ENCODE data around the gene BPIFB6.
"Not testable (repeated sequence)": the region's sequence is repeated elsewhere in the genome, so short reads cannot be mapped to it uniquely, and the experiment has no call there.

BPIFB6 gene

DNA sequence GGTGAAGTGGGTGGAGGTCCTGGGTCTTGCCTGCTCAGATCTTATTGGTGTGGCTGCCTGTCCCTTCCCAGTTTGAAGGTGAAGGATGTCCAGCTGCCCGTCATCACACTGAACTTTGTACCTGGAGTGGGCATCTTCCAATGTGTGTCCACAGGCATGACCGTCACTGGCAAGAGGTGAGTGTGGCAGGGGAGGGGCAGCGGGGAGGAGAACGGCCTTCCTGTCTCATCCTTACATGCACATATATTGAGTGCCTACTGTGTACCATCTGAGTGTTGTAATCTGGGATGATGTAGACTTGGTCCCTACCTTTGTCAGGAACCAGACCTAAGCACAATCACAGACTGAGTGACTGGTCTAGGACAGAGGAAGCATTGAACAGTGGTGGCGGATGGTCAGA is 2.7 kb downstream of the BPIFB6 start:
- no peaks in the 10 kb centered on the region for H3K36me3 ChIP-seq (ENCODE audit: control insufficient read depth in 1 of 2, insufficient read depth in 2 of 2, low read length in 2 of 2)
- H3K9me3 ChIP-seq (ENCODE audit: control insufficient read depth in 1 of 2, low read length in 2 of 2), result no peaks in the 10 kb centered on the region
- H3K9ac ChIP-seq (ENCODE audit: low read depth in 1 of 2, low read length in 2 of 2), result no peak overlapping the region
- H3K4me1 ChIP-seq (ENCODE audit: control insufficient read depth in 1 of 2, insufficient read depth in 2 of 2, low read length in 2 of 2), result no peaks in the 10 kb centered on the region
- H3K27me3 ChIP-seq (ENCODE audit: control insufficient read depth in 1 of 2, insufficient read depth in 2 of 2, low read length in 2 of 2), result no peaks in the 10 kb centered on the region
- no peak overlapping the region for H3K4me3 ChIP-seq (ENCODE audit: low read depth in 1 of 2, low read length in 2 of 2)
- H3K27ac ChIP-seq (ENCODE audit: low read depth, low read length), result no peak overlapping the region

DNA sequence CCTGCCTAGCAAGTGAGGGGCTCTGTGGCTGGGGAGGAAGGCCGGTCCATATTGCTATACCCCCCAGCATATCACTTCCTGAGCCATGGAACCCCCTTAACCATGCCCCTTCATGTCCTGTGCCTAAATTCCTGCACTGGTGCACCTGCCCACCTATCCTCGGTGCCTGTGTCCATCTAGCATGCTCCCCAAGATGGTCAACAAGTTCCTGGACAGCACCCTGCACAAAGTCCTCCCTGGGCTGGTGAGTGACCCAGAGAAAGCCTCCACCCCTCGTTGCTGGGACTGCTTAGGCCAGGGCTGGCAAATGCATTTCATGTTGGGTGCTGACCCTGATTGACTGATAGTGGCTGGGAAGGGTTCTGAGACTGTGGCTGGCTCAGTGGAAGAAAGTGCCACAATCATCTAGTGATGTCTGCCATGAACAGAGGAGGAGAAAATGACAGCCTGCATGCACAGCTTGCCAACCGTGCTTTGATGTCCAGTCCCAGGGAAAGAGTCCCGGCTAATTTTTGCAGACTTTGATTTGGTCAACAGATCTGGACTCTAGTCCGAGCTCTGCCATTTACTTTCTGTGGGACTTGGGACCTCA is 3.5 kb downstream of the BPIFB6 start:
- H3K9ac ChIP-seq (ENCODE audit: low read depth in 1 of 2, low read length in 2 of 2), result no peak overlapping the region
- no peak overlapping the region for H3K27ac ChIP-seq (ENCODE audit: low read depth, low read length)
- no peaks in the 10 kb centered on the region for H3K4me1 ChIP-seq (ENCODE audit: control insufficient read depth in 1 of 2, insufficient read depth in 2 of 2, low read length in 2 of 2)
- H3K4me3 ChIP-seq (ENCODE audit: low read depth in 1 of 2, low read length in 2 of 2), result no peak overlapping the region
- H3K9me3 ChIP-seq (ENCODE audit: control insufficient read depth in 1 of 2, low read length in 2 of 2), result no peaks in the 10 kb centered on the region
- H3K36me3 ChIP-seq (ENCODE audit: control insufficient read depth in 1 of 2, insufficient read depth in 2 of 2, low read length in 2 of 2), result no peaks in the 10 kb centered on the region
- no peaks in the 10 kb centered on the region for H3K27me3 ChIP-seq (ENCODE audit: control insufficient read depth in 1 of 2, insufficient read depth in 2 of 2, low read length in 2 of 2)

DNA sequence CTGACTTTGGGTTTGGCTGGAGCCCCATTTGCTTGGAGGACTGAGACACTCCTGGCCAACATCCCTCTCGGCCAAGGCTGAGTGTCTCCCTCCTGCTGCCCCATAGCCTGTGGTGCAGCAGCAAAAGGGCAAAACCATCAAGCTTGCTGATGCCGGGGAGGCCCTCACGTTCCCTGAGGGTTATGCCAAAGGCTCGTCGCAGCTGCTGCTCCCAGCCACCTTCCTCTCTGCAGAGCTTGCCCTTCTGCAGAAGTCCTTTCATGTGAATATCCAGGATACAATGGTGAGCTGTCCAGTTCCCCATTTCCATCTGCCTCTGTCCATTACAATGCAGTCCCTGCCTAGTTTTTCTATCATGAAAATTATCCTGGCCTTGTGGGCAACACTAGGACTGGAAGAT is 6.0 kb downstream of the BPIFB6 start:
- H3K9me3 ChIP-seq (ENCODE audit: control insufficient read depth in 1 of 2, low read length in 2 of 2), result no peaks in the 10 kb centered on the region
- no peak overlapping the region for H3K4me3 ChIP-seq (ENCODE audit: low read depth in 1 of 2, low read length in 2 of 2)
- H3K36me3 ChIP-seq (ENCODE audit: control insufficient read depth in 1 of 2, insufficient read depth in 2 of 2, low read length in 2 of 2), result no peaks in the 10 kb centered on the region
- no peaks in the 10 kb centered on the region for H3K27me3 ChIP-seq (ENCODE audit: control insufficient read depth in 1 of 2, insufficient read depth in 2 of 2, low read length in 2 of 2)
- no peak overlapping the region for H3K9ac ChIP-seq (ENCODE audit: low read depth in 1 of 2, low read length in 2 of 2)
- H3K27ac ChIP-seq (ENCODE audit: low read depth, low read length), result no peak overlapping the region
- H3K4me1 ChIP-seq (ENCODE audit: control insufficient read depth in 1 of 2, insufficient read depth in 2 of 2, low read length in 2 of 2), result no peaks in the 10 kb centered on the region

DNA sequence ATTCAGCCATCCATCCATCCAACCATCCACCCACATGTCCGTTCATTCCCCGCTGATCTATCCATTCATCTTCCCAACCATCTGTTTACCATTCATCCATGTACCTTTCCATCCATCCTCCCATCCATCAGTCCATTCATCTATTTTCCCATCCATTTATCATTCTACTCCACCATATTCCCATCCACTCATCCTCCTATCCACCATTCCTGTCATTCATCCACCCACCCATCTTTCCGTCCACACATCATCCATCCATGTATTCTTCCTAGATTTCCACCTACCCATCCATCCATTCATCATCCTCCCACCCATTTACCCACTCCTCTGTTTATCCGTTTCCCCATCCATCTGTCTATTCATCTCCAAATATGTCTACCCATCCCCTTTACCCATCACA is 6.8 kb downstream of the BPIFB6 start:
- no peak overlapping the region for H3K9ac ChIP-seq (ENCODE audit: low read depth in 1 of 2, low read length in 2 of 2)
- H3K27me3 ChIP-seq (ENCODE audit: control insufficient read depth in 1 of 2, insufficient read depth in 2 of 2, low read length in 2 of 2), result no peaks in the 10 kb centered on the region
- no peaks in the 10 kb centered on the region for H3K4me1 ChIP-seq (ENCODE audit: control insufficient read depth in 1 of 2, insufficient read depth in 2 of 2, low read length in 2 of 2)
- no peaks in the 10 kb centered on the region for H3K36me3 ChIP-seq (ENCODE audit: control insufficient read depth in 1 of 2, insufficient read depth in 2 of 2, low read length in 2 of 2)
- no peak overlapping the region for H3K27ac ChIP-seq (ENCODE audit: low read depth, low read length)
- H3K9me3 ChIP-seq (ENCODE audit: control insufficient read depth in 1 of 2, low read length in 2 of 2), result no peaks in the 10 kb centered on the region
- no peak overlapping the region for H3K4me3 ChIP-seq (ENCODE audit: low read depth in 1 of 2, low read length in 2 of 2)

DNA sequence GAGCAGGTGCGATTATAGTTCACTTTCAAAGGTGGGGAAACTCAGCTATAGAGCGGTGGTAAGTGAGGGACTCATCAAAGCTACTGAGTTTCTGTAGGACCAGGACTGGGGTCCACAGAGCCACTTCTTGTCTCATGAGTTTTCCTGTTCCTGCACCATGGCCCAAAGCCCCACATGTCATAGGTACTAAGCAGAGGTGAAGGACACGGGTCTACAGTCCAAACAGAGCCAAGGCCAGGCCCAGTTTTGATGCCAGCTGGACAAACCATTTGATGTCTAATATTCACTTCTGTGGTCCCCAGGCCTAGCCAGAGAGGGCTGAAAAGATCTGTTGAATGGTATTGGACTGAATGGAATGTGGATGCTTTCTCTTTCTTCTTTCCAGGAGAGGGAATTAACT is 11.0 kb downstream of the BPIFB6 start:
- no peaks in the 10 kb centered on the region for H3K4me1 ChIP-seq (ENCODE audit: control insufficient read depth in 1 of 2, insufficient read depth in 2 of 2, low read length in 2 of 2)
- H3K27ac ChIP-seq (ENCODE audit: low read depth, low read length), result no peak overlapping the region
- H3K4me3 ChIP-seq (ENCODE audit: low read depth in 1 of 2, low read length in 2 of 2), result no peak overlapping the region
- no peaks in the 10 kb centered on the region for H3K36me3 ChIP-seq (ENCODE audit: control insufficient read depth in 1 of 2, insufficient read depth in 2 of 2, low read length in 2 of 2)
- H3K27me3 ChIP-seq (ENCODE audit: control insufficient read depth in 1 of 2, insufficient read depth in 2 of 2, low read length in 2 of 2), result no peaks in the 10 kb centered on the region
- H3K9me3 ChIP-seq (ENCODE audit: control insufficient read depth in 1 of 2, low read length in 2 of 2), result peaks cover 9 to 10% of the 10 kb centered on the region in 2 donors
- H3K9ac ChIP-seq (ENCODE audit: low read depth in 1 of 2, low read length in 2 of 2), result no peak overlapping the region

DNA sequence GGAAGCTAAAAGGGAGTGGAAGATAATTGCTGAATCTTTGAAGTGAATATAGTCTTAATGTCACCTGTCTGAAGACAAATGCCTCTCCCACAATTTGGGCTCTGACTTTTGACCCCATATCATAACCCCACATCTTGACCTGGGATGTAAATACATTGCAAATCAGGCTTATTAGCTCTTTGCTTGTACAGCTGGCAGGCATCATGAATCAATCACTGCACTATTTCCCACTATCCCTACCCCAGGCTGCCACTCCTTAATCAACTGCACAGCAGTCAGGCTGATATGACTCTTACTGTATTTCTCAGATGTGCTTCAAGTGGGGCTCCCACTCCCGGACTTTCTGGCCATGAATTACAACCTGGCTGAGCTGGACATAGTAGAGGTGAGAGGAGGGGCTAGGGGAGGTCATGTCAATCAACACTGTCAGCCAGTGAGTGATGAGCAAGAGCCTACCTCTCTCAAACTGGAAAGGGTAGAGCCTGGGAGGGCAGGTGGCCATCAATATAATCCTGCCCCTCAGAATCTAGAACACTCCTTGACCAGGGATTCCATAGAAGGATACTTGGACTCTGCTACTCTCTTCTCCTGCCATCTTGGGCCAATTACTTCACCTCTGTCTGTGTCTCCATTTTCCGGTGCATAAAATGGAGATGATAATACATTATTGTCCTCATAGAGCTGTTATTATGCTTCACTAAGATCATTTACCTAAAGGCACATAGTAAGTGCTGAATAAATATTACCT is 11.7 kb downstream of the BPIFB6 start:
- Histone ChIP-seq H3K27me3 (ENCODE audit: control insufficient read depth in 1 of 2, insufficient read depth in 2 of 2, low read length in 2 of 2) (no peaks in the 10 kb centered on the region), H3K36me3 (ENCODE audit: control insufficient read depth in 1 of 2, insufficient read depth in 2 of 2, low read length in 2 of 2) (no peaks in the 10 kb centered on the region)

DNA sequence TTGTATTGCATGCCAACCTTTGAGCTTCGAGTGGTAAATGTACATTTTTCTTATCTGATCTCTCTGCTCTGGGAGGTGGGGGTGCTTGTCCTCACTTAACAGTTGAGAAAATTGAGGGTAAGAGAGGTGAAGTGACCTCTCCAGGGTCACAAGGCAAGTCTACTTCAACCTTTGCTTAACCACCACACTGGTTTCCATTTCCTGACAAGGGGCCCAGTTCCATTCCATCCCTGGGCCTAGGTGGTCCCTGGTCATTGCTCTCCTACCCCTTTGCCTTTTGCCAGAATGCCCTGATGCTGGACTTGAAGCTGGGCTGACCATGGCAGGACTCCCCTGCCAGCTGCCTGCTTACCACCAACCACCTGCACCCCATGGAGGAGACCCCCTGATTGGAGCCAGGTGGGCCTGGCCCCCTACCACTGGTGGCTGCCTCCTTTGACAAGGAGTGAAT is 12.3 kb downstream of the BPIFB6 start:
- H3K9ac ChIP-seq (ENCODE audit: low read depth in 1 of 2, low read length in 2 of 2), result no peak overlapping the region
- H3K9me3 ChIP-seq (ENCODE audit: control insufficient read depth in 1 of 2, low read length in 2 of 2), result peaks cover 10 to 12% of the 10 kb centered on the region in 2 donors
- no peak overlapping the region for H3K4me3 ChIP-seq (ENCODE audit: low read depth in 1 of 2, low read length in 2 of 2)
- no peak overlapping the region for H3K27ac ChIP-seq (ENCODE audit: low read depth, low read length)
- no peaks in the 10 kb centered on the region for H3K36me3 ChIP-seq (ENCODE audit: control insufficient read depth in 1 of 2, insufficient read depth in 2 of 2, low read length in 2 of 2)
- no peaks in the 10 kb centered on the region for H3K27me3 ChIP-seq (ENCODE audit: control insufficient read depth in 1 of 2, insufficient read depth in 2 of 2, low read length in 2 of 2)
- no peaks in the 10 kb centered on the region for H3K4me1 ChIP-seq (ENCODE audit: control insufficient read depth in 1 of 2, insufficient read depth in 2 of 2, low read length in 2 of 2)

More for the DNA sequence above, 11.7 kb downstream of the BPIFB6 start:
- Histone ChIP-seq H3K9me3 (ENCODE audit: control insufficient read depth in 1 of 2, low read length in 2 of 2) (peaks cover 10 to 12% of the 10 kb centered on the region in 2 donors), H3K4me1 (ENCODE audit: control insufficient read depth in 1 of 2, insufficient read depth in 2 of 2, low read length in 2 of 2) (no peaks in the 10 kb centered on the region), H3K4me3 (ENCODE audit: low read depth in 1 of 2, low read length in 2 of 2) (no peak overlapping the region), H3K27ac (ENCODE audit: low read depth, low read length) (no peak overlapping the region), H3K9ac (ENCODE audit: low read depth in 1 of 2, low read length in 2 of 2) (no peak overlapping the region)

DNA sequence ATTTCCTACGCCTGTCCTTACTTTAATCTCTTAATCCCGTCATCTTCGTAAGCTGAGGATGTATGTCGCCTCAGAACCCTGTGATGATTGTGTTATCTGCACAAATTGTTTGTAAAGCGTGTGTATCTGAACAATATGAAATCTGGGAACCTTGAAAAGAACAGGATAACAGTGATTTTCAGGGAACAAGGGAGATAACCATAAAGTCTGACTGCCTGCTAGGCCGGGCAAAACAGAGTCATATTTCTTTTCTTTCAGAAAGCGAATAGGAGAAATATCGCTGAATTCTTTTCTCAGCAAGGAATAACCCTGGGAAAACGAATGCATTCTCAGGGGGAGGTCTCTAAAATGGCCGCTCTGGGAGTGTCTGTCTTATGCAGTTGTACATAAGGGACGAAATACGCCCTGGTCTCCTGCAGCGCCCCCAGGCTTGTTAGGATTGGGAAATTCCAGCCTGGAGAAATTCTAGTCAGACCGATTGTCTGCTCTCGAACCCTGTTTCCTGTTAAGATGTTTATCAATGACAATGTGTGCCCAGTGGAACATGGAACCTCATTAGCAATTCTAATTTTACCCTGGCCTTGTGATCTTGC is 13.8 kb downstream of the BPIFB6 start:
- not testable (repeated sequence) for H3K9ac ChIP-seq (ENCODE audit: low read depth in 1 of 2, low read length in 2 of 2); H3K27ac ChIP-seq (ENCODE audit: low read depth, low read length); H3K36me3 ChIP-seq (ENCODE audit: control insufficient read depth in 1 of 2, insufficient read depth in 2 of 2, low read length in 2 of 2); H3K4me3 ChIP-seq (ENCODE audit: low read depth in 1 of 2, low read length in 2 of 2); H3K27me3 ChIP-seq (ENCODE audit: control insufficient read depth in 1 of 2, insufficient read depth in 2 of 2, low read length in 2 of 2); H3K4me1 ChIP-seq (ENCODE audit: control insufficient read depth in 1 of 2, insufficient read depth in 2 of 2, low read length in 2 of 2)
- H3K9me3 ChIP-seq (ENCODE audit: control insufficient read depth in 1 of 2, low read length in 2 of 2), result peaks cover 10 to 12% of the 10 kb centered on the region in 2 donors

DNA sequence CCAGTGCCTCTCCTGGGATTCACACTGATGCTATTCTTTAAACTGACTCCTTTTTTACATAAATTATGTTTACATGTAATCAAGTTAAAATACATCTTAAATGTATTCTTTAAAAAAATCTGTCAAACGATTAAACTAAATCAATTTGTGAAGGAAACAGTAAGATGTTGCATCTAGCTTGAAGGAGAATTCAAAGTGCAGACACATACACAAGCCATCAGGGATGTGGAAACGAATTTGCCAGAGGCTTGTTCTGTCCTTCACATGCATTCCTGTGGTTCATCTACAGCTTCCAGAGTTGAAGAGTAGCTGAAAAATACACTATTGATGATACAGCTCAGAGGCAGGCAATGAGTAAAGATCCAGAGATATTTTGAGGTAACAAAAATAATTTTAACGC is 15.0 kb downstream of the BPIFB6 start:
- H3K36me3 ChIP-seq (ENCODE audit: control insufficient read depth in 1 of 2, insufficient read depth in 2 of 2, low read length in 2 of 2), result no peaks in the 10 kb centered on the region
- H3K27me3 ChIP-seq (ENCODE audit: control insufficient read depth in 1 of 2, insufficient read depth in 2 of 2, low read length in 2 of 2), result no peaks in the 10 kb centered on the region

DNA sequence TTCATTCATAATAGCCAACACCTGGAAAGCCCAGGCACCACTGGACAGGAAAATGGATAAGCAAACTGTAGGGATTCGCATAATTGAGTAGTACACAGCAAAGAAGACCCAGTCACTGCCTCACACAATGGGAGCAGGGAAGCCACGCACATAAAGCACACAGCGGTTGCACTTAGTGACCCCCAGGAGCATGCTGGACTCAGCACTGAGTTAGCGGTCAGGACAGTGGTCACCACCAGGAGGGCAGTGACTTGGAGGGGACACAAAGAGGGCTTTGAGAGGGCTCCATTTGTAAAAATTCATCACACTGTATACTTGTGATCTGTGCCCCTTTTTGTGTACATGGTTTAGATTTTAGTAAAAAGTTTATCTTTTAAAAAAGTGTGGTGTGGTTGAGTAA is 19.9 kb downstream of the BPIFB6 start:
- no peak overlapping the region for H3K27ac ChIP-seq (ENCODE audit: low read depth, low read length)
- H3K9me3 ChIP-seq (ENCODE audit: control insufficient read depth in 1 of 2, low read length in 2 of 2), result peaks cover 2 to 5% of the 10 kb centered on the region in 2 donors
- H3K4me1 ChIP-seq (ENCODE audit: control insufficient read depth in 1 of 2, insufficient read depth in 2 of 2, low read length in 2 of 2), result no peaks in the 10 kb centered on the region
- H3K4me3 ChIP-seq (ENCODE audit: low read depth in 1 of 2, low read length in 2 of 2), result no peak overlapping the region
- no peaks in the 10 kb centered on the region for H3K36me3 ChIP-seq (ENCODE audit: control insufficient read depth in 1 of 2, insufficient read depth in 2 of 2, low read length in 2 of 2)
- no peaks in the 10 kb centered on the region for H3K27me3 ChIP-seq (ENCODE audit: control insufficient read depth in 1 of 2, insufficient read depth in 2 of 2, low read length in 2 of 2)
- H3K9ac ChIP-seq (ENCODE audit: low read depth in 1 of 2, low read length in 2 of 2), result no peak overlapping the region

More for the DNA sequence above, 15.0 kb downstream of the BPIFB6 start:
- H3K27ac ChIP-seq (ENCODE audit: low read depth, low read length), result no peak overlapping the region
- H3K9me3 ChIP-seq (ENCODE audit: control insufficient read depth in 1 of 2, low read length in 2 of 2), result peaks cover 10 to 12% of the 10 kb centered on the region in 2 donors
- no peaks in the 10 kb centered on the region for H3K4me1 ChIP-seq (ENCODE audit: control insufficient read depth in 1 of 2, insufficient read depth in 2 of 2, low read length in 2 of 2)
- no peak overlapping the region for H3K4me3 ChIP-seq (ENCODE audit: low read depth in 1 of 2, low read length in 2 of 2)
- H3K9ac ChIP-seq (ENCODE audit: low read depth in 1 of 2, low read length in 2 of 2), result no peak overlapping the region
